ENCODE data around the gene HGF.

- TF ChIP-seq CTCF (IDR thresholded peaks at IDR 0.05), result no peak
- TF ChIP-seq, protein P1, sequence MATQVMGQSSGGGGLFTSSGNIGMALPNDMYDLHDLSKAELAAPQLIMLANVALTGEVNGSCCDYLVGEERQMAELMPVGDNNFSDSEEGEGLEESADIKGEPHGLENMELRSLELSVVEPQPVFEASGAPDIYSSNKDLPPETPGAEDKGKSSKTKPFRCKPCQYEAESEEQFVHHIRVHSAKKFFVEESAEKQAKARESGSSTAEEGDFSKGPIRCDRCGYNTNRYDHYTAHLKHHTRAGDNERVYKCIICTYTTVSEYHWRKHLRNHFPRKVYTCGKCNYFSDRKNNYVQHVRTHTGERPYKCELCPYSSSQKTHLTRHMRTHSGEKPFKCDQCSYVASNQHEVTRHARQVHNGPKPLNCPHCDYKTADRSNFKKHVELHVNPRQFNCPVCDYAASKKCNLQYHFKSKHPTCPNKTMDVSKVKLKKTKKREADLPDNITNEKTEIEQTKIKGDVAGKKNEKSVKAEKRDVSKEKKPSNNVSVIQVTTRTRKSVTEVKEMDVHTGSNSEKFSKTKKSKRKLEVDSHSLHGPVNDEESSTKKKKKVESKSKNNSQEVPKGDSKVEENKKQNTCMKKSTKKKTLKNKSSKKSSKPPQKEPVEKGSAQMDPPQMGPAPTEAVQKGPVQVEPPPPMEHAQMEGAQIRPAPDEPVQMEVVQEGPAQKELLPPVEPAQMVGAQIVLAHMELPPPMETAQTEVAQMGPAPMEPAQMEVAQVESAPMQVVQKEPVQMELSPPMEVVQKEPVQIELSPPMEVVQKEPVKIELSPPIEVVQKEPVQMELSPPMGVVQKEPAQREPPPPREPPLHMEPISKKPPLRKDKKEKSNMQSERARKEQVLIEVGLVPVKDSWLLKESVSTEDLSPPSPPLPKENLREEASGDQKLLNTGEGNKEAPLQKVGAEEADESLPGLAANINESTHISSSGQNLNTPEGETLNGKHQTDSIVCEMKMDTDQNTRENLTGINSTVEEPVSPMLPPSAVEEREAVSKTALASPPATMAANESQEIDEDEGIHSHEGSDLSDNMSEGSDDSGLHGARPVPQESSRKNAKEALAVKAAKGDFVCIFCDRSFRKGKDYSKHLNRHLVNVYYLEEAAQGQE (IDR thresholded peaks at IDR 0.05; ENCODE audit: low read depth, low read length), result no peak
- no peak for TF ChIP-seq ELF1 (IDR thresholded peaks at IDR 0.05)
- no peak for TF ChIP-seq RCOR1 (IDR thresholded peaks at IDR 0.05; ENCODE audit: low read length)
- TF ChIP-seq EZH2phosphoT487 (IDR thresholded peaks at IDR 0.05; ENCODE audit: borderline replicate concordance, low read depth), result no peak
- no peak for TF ChIP-seq RFX5 (IDR thresholded peaks at IDR 0.05; ENCODE audit: low read length)
- no peak for TF ChIP-seq SMC3 (IDR thresholded peaks at IDR 0.05; ENCODE audit: low read depth, low read length)
- TF ChIP-seq JUND (IDR thresholded peaks at IDR 0.05), result no peak
- TF ChIP-seq FOXJ3 (CRISPR knock-in tag; IDR thresholded peaks at IDR 0.05), result no peak
- no peak for TF ChIP-seq MAX (IDR thresholded peaks at IDR 0.05; ENCODE audit: low read depth)
- no peak for TF ChIP-seq POLR2AphosphoS5 (IDR thresholded peaks at IDR 0.05; ENCODE audit: low read depth, low read length)
- TF ChIP-seq SIN3A (IDR thresholded peaks at IDR 0.05; ENCODE audit: borderline replicate concordance, low read depth, low read length), result no peak
- no peak for TF ChIP-seq NFIC (IDR thresholded peaks at IDR 0.05; ENCODE audit: borderline replicate concordance)
- no peak for TF ChIP-seq PBX3 (IDR thresholded peaks at IDR 0.05)
These were observed 14.7 kb downstream of the HGF start for GRCh38 chr7:81754918-81755696.

Measured in SK-N-SH (cell line).